ENCODE results near the gene ITPR3. TPM values are rescaled to one million over a fixed set of nuclear protein-coding genes. Genes with fewer than 3 reads are reported as not detected.
A peak's percentile ranks its signal among the peaks of the same experiment; 100 is the strongest.

The ITPR3 gene
- total RNA-seq, 4 donors from 2014 or later, result 105 to 262 (median 124) TPM

DNA sequence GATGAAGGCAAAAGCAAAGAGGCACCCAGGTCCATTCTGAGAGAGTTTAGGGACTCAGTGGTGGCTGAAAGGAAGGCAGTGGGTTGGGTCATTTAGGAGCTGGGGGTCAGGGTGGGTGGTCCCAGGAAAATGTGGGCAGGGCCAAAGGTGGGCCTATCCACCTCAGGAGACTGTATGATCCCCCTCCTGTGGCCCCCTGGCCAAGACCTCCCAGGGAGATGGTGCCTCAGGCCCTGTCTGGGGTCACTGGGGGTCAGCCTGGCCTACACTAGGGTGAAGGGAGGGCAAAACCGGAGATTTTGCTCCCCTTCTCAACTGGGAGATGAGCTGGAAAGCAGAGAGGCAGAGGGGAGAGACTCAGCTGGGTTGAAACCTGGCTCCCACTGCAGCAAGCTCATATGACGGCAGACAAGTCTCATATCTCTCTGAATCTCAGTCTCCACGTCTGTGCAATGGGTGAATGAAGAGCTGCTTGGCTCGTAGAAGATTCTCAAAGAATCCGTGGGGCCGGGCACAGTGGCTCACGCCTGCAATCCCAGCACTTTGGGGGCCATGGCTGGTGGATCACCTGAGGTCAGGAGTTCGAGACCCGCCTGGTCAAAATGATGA, 29.6 kb upstream of the ITPR3 start:
- in situ Hi-C loops (cut with MboI; ENCODE audit: low pct_ligation_motif_present in 1 of 4, low pct_unique_long_range_greater_than_20kb in 1 of 4, low sequenced_read_pairs in 3 of 4) (no loop called here), intact Hi-C loops (cut with DNase I; ENCODE audit: low total_unique reads) (loop anchor here (10.0 kb wide), 1 partner anchor 93 kb away; no protein-coding TSS in a partner anchor)
- Histone ChIP-seq H3K27me3 (peaks cover 5% of the 10 kb centered on the region), H3K36me3 (no peaks in the 10 kb centered on the region), H3K4me1 (peaks cover 28 to 38% (median 31%) of the 10 kb centered on the region in 4 donors), H3K27ac (peak overlapping the region; percentile 83 to 93 (median 88)), H3K9me3 (no peaks in the 10 kb centered on the region), H3K4me3 (no peak overlapping the region)
- 93 to 94% methylated on average over 3 to 9 of the region's 9 CpGs for WGBS, 2 donors (ENCODE audit: low coverage in 1 of 2)
- no peak for DNase-seq
- no peak for TF ChIP-seq POLR2A (IDR thresholded peaks at IDR 0.05)
- TF ChIP-seq, protein P1, sequence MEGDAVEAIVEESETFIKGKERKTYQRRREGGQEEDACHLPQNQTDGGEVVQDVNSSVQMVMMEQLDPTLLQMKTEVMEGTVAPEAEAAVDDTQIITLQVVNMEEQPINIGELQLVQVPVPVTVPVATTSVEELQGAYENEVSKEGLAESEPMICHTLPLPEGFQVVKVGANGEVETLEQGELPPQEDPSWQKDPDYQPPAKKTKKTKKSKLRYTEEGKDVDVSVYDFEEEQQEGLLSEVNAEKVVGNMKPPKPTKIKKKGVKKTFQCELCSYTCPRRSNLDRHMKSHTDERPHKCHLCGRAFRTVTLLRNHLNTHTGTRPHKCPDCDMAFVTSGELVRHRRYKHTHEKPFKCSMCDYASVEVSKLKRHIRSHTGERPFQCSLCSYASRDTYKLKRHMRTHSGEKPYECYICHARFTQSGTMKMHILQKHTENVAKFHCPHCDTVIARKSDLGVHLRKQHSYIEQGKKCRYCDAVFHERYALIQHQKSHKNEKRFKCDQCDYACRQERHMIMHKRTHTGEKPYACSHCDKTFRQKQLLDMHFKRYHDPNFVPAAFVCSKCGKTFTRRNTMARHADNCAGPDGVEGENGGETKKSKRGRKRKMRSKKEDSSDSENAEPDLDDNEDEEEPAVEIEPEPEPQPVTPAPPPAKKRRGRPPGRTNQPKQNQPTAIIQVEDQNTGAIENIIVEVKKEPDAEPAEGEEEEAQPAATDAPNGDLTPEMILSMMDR (IDR thresholded peaks at IDR 0.05), result no peak
- TF ChIP-seq POLR2AphosphoS5 (IDR thresholded peaks at IDR 0.05), result no peak
- TF ChIP-seq EP300 (IDR thresholded peaks at IDR 0.05; ENCODE audit: low read depth), result no peak

DNA sequence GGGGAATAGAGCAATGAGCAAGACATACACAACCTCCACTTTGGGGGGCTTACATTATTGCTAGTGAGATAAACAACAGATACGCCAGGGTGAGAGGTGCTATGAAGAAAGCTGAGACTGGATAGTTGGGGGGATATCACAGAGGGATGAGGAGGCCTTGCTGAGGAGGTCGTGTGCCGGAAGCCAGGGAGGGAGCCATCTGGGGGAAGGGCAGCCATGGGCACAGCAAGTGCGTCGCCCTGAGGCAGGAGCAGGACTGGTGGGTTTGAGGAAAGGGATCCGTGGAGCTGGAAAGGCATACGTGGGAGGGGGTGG, 28.9 kb upstream of the ITPR3 start:
- H3K27me3 ChIP-seq, result peaks cover 5% of the 10 kb centered on the region
- TF ChIP-seq, protein P1 (IDR thresholded peaks at IDR 0.05), result no peak
- TF ChIP-seq POLR2AphosphoS5 (IDR thresholded peaks at IDR 0.05) (no peak), EP300 (IDR thresholded peaks at IDR 0.05; ENCODE audit: low read depth) (no peak), POLR2A (IDR thresholded peaks at IDR 0.05) (no peak)
- in situ Hi-C loops (cut with MboI; ENCODE audit: low pct_ligation_motif_present in 1 of 4, low pct_unique_long_range_greater_than_20kb in 1 of 4, low sequenced_read_pairs in 3 of 4) (no loop called here), intact Hi-C loops (cut with DNase I; ENCODE audit: low total_unique reads) (loop anchor here (10.0 kb wide), 1 partner anchor 93 kb away; no protein-coding TSS in a partner anchor)
- WGBS, 2 donors (ENCODE audit: low coverage in 1 of 2), result 82% methylated on average over 4 to 7 of the region's 7 CpGs
- no peaks in the 10 kb centered on the region for H3K36me3 ChIP-seq
- peaks cover 28 to 42% (median 31%) of the 10 kb centered on the region in 4 donors for H3K4me1 ChIP-seq
- DNase-seq, result no peak
- H3K9me3 ChIP-seq, result no peaks in the 10 kb centered on the region
- H3K27ac ChIP-seq, result peak overlapping the region in 1 of 4 donors; percentile 56
- no peak overlapping the region for H3K4me3 ChIP-seq

DNA sequence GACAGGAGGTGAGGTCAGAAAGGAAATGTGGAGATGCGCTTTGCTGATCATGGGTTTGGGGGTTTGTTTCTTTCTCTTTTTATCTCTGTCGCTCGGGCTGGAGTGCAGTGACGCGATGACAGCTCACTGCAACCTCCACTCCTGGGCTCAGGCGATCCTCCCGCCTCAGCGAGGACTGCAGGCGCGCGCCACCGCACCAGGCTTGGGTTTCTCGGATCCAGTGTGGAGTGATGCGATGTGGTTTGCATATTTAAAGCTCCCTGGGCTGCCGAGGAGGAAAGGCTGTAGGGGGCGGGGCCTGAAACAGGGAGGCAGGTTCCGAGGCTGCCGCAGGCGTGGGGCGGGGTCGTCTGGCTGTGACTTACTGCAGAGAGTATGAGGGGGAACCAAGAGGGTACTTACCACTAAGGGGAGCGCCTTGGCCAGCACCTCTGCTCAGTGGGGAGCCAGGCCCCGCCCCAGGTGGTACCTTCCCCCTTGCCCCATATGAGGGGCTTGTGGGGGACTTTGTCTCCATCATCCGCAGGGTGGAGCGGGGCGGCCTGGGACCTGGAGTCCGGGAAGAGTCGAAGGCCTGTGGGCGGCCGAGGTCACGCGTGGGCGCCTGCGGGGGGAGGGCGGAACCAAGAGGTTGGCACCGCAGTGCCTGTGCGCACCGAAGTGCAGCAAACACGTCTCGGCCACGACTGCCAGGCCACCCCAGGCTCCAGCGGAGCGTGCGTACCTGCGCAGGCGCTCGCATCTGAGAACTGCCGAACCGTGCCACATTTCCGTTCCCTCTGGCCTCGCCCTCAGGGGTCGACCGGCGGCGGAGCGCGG, 28.3 kb upstream of the ITPR3 start:
- 33% methylated on average over 49 of the region's 57 CpGs; no CpG with 5 or more reads in 1 of the 2 donors for WGBS, 2 donors (ENCODE audit: low coverage in 1 of 2)
- peaks cover 28 to 43% (median 31%) of the 10 kb centered on the region in 4 donors for H3K4me1 ChIP-seq
- intact Hi-C loops (cut with DNase I; ENCODE audit: low total_unique reads), result loop anchor here (10.0 kb wide), 1 partner anchor 92 kb away; no protein-coding TSS in a partner anchor
- H3K27me3 ChIP-seq, result peaks cover 5% of the 10 kb centered on the region
- H3K27ac ChIP-seq, result peak overlapping the region; percentile 34 to 56 (median 56)
- TF ChIP-seq, protein P1 (IDR thresholded peaks at IDR 0.05), result no peak
- peak in 2 of 3 donors; percentile 10 to 35 for TF ChIP-seq POLR2AphosphoS5 (IDR thresholded peaks at IDR 0.05)
- no peak for TF ChIP-seq EP300 (IDR thresholded peaks at IDR 0.05; ENCODE audit: low read depth)
- TF ChIP-seq POLR2A (IDR thresholded peaks at IDR 0.05), result peak; percentile 30
- in situ Hi-C loops (cut with MboI; ENCODE audit: low pct_ligation_motif_present in 1 of 4, low pct_unique_long_range_greater_than_20kb in 1 of 4, low sequenced_read_pairs in 3 of 4), result no loop called here
- DNase-seq, result peak; percentile 78
- no peaks in the 10 kb centered on the region for H3K36me3 ChIP-seq
- no peaks in the 10 kb centered on the region for H3K9me3 ChIP-seq
- H3K4me3 ChIP-seq, result peak overlapping the region in 3 of 4 donors; percentile 2 to 32 (median 25)

DNA sequence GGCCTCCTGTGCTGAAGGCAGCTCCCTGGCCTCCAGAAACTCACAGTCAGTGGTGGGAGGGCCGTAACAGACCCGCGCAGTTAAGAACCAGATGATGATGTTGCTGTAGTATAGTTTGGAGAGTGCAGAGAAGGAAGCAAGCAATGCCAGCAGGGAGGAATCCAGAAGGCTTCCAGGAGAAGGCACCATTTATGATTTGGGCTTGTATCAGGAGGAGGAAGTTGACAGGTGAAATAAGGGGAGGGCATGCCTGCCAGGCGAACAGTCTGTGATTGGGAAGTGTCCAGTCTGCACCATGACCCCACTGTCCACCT, 27.8 kb upstream of the ITPR3 start:
- no peak for DNase-seq
- H3K9me3 ChIP-seq, result no peaks in the 10 kb centered on the region
- no peaks in the 10 kb centered on the region for H3K36me3 ChIP-seq
- no peak for TF ChIP-seq EP300 (IDR thresholded peaks at IDR 0.05; ENCODE audit: low read depth)
- TF ChIP-seq, protein P1 (IDR thresholded peaks at IDR 0.05), result no peak
- no peak for TF ChIP-seq POLR2A (IDR thresholded peaks at IDR 0.05)
- TF ChIP-seq POLR2AphosphoS5 (IDR thresholded peaks at IDR 0.05), result no peak
- H3K27ac ChIP-seq, result peak overlapping the region; percentile 34 to 56 (median 56)
- H3K27me3 ChIP-seq, result peaks cover 5% of the 10 kb centered on the region
- in situ Hi-C loops (cut with MboI; ENCODE audit: low pct_ligation_motif_present in 1 of 4, low pct_unique_long_range_greater_than_20kb in 1 of 4, low sequenced_read_pairs in 3 of 4) (no loop called here), intact Hi-C loops (cut with DNase I; ENCODE audit: low total_unique reads) (loop anchor here (10.0 kb wide), 1 partner anchor 91 kb away; no protein-coding TSS in a partner anchor)
- H3K4me3 ChIP-seq, result peak overlapping the region in 3 of 4 donors; percentile 2 to 32 (median 25)
- 14% methylated on average over 4 of the region's 4 CpGs; no CpG with 5 or more reads in 1 of the 2 donors for WGBS, 2 donors (ENCODE audit: low coverage in 1 of 2)
- peaks cover 28 to 43% (median 31%) of the 10 kb centered on the region in 4 donors for H3K4me1 ChIP-seq

All from transverse colon (tissue), 4 donors.